Endometrial microvascular endothelial cells (primary cell): ENCODE measurements around the gene LAMA3. TPM values are rescaled to one million over a fixed set of nuclear protein-coding genes. Genes with fewer than 3 reads are reported as not detected.

Experiments
- in situ Hi-C: cut with HindIII; loops from 2 replicates; pipeline ENCODE4 v1.10.0; 2017; ENCODE audit warnings: low sequenced_read_pairs, low pct_unique_long_range_greater_than_20kb; ENCODE audit errors: inconsistent ontology term
- total RNA-seq: library from RNA; depleted of rRNA; stranded (reverse); fragments of >200 nt; gene quantifications from one replicate; pipeline ENCODE4 v1.2.3, GENCODE V29; 2015; ENCODE audit errors: inconsistent ontology term

Gene LAMA3
- total RNA-seq, 1 donor from 2014 or later, result 9.7 TPM

DNA sequence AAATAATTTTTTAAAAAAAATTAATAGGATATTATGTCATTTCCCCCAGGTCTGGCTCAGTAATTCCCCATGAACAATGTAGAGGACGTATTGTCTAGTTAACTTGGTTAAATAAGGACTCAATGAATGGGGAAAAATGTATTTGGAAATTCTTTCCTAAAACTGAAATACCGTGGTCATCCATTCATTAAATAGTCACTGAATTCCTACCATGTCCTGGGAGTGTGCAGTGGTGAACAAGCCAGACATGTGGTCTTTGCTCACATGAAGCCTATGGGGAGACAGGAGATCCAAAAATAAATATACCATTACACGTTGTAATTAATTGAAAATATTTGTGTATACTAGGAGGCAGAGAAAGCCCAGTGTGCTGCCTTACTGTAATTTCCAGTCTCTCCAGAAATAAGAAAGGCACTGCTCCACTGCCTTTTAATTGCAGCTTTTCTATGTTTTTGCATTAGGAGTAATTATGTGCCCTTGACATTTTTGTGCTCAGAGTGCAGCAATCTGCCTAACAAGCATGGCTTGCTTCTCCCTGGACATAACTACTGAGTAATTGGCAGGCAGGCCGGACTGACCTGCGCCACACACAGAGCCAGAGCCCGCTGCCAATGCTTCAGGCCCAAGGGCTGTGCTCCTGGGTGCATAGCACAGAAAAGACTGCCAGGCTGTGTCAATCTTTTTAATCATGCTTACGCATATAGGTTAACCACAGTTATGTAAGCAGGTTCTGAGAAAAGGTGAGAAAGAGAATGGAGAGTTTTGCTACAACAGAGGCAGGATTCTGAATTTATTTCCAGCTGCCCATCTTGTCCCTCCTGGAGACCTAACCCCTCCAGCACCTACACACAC, 303.1 kb downstream of the LAMA3 start:
- in situ Hi-C loops, result no loop called here

- in situ Hi-C loops, result no loop called here
Measured at GRCh38 chr18:23992941-23993280, 303.7 kb downstream of the LAMA3 start.

- in situ Hi-C loops, result no loop called here
Measured at GRCh38 chr18:23994361-23994902, 305.2 kb downstream of the LAMA3 start.

GRCh38 chr18:23995180-23995579, 305.9 kb downstream of the LAMA3 start:
- in situ Hi-C loops, result no loop called here

GRCh38 chr18:23998018-23998417, 308.8 kb downstream of the LAMA3 start:
- in situ Hi-C loops, result no loop called here

DNA sequence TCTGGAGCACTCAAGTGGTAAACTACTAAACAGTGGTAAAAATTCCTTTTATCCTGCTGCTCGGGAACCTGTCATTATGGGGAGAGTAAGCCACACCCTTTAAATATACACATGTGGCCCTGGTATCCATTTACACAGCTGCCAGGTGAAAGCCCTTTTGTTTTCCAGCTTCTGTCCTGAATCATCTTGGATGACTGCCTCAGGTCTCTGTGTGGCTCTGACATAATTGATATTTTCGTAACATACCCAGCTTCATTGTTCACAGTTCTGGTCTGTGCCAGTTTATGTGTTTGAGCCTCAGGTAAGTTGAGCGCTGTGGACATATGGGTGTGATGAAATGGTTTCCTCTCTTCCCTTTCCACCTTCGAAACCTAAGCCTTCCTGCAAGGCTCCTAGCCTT, 309.6 kb downstream of the LAMA3 start:
- in situ Hi-C loops, result no loop called here

DNA sequence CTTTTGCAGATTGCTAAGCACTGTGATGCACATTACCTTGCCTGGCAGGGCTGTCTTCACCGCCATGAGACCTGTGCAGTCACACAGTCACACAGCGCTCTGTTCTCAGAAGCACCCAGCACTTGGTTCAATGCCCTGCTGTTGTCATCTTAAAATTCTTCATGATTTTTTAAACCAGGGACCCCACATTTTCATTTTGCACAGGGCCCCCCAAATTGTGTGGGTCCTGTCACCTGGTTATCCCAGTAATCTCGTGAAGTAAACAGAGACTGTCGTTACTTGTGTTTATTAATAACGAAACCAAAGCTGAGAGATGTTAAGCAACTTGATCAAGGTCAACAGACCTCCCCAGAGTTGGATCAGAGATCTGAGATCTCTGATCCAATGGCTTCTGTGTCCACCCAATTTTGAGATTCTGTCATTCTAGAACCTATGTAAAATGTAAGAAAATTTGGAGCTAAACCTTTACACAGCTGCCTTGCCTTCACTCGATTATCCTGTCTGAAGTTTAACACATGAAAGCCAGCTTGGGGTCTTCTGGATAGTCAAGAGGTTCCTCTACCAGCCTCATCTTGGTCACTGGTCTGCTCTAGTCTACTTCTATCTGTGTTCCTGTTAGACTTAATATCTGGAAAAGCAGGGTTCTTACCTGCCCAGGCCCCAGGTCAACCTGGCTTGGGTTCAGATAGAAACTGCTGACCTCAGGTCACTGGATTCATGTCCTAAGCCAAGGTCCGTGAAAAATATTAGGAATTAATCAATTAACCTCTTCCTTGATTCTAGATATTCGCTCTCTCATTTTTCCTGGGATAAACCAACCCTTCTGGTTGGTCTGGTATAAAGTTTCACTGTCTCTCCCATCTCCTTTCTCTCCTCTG, 311.6 kb downstream of the LAMA3 start:
- in situ Hi-C loops, result no loop called here

- in situ Hi-C loops, result no loop called here
Measured at GRCh38 chr18:24002479-24002878, 313.2 kb downstream of the LAMA3 start.

GRCh38 chr18:24003288-24003687, 314.0 kb downstream of the LAMA3 start:
- in situ Hi-C loops, result no loop called here

DNA sequence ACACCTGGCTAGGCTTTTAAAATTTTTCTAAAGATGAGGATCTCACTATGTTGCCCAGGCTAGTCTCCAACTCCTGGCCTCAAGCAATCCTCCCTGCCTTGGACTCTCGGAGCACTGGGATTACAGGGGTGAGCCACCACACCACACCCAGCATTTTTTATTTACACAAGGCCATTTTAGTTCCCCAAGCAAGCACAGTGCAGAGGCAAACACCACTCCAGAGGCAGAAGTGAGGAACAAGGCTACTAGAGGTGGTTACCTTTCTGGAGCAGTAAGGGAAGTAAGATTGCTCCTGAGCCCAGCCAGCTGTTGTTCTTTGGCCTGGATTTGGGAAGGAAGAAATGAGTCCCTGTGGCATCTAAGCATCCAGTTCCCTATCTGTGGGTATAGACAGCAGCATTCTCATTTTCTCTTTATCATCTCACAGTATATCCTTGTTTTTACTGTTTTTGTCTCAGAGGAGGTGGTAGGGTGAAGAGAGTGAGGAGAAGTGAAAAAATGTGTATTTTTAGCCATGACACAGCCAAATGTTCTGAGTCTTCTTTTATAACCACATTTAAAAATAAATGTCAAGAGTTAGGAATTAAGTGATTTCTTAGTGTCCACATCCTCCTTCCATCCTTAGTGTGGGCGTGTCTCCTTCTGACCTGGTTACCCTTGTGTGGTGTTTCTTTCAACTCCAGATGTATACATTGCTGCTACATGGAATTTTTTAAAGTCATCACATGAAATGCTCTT, 314.8 kb downstream of the LAMA3 start:
- in situ Hi-C loops, result no loop called here

Other genes with a start within 250 kb of the LAMA3 start
- 35.3 TPM for gene RIOK3, start 236.2 kb upstream of the LAMA3 start, total RNA-seq
- 24.0 TPM for gene RMC1, start 185.9 kb upstream of the LAMA3 start, total RNA-seq
- 52.1 TPM for gene NPC1, start 102.9 kb upstream of the LAMA3 start, total RNA-seq
- 0.93 TPM for gene ANKRD29, start 26.5 kb upstream of the LAMA3 start, total RNA-seq